ENCODE data around the gene ENO1.

Gene ENO1

GRCh38 chr1:8878698-8879463, 395 bp upstream of the ENO1 start:
- Histone ChIP-seq H3K36me3 (ENCODE audit: control insufficient read depth, insufficient read depth, low read length, severe bottlenecking) (peaks cover 25% of the 10 kb centered on the region), H3K9ac (ENCODE audit: low read length) (peak overlapping the region; percentile 100), H3K4me3 (ENCODE audit: low read length) (peak overlapping the region; percentile 98), H3K9me3 (ENCODE audit: control insufficient read depth, low read length) (no peaks in the 10 kb centered on the region), H3K4me1 (ENCODE audit: control insufficient read depth, insufficient read depth, low read length) (peaks cover 54% of the 10 kb centered on the region), H3K27me3 (replicated peaks; ENCODE audit: control insufficient read depth, insufficient read depth, low read length) (no peaks in the 10 kb centered on the region)
- peak; percentile 99 for DNase-seq (ENCODE audit: low read depth)

GRCh38 chr1:8876087-8876486, 2.4 kb downstream of the ENO1 start:
- DNase-seq (ENCODE audit: low read depth), result no peak
- no peaks in the 10 kb centered on the region for H3K9me3 ChIP-seq (ENCODE audit: control insufficient read depth, low read length)
- H3K36me3 ChIP-seq (ENCODE audit: control insufficient read depth, insufficient read depth, low read length, severe bottlenecking), result peaks cover 51% of the 10 kb centered on the region
- H3K9ac ChIP-seq (ENCODE audit: low read length), result peak overlapping the region; percentile 100
- H3K27me3 ChIP-seq (replicated peaks; ENCODE audit: control insufficient read depth, insufficient read depth, low read length), result no peaks in the 10 kb centered on the region
- peak overlapping the region; percentile 98 for H3K4me3 ChIP-seq (ENCODE audit: low read length)
- peaks cover 77% of the 10 kb centered on the region for H3K4me1 ChIP-seq (ENCODE audit: control insufficient read depth, insufficient read depth, low read length)

GRCh38 chr1:8875216-8875861, 3.1 kb downstream of the ENO1 start:
- no peak for DNase-seq (ENCODE audit: low read depth)
- Histone ChIP-seq H3K4me3 (ENCODE audit: low read length) (peak overlapping the region; percentile 98), H3K36me3 (ENCODE audit: control insufficient read depth, insufficient read depth, low read length, severe bottlenecking) (peaks cover 59% of the 10 kb centered on the region), H3K9me3 (ENCODE audit: control insufficient read depth, low read length) (no peaks in the 10 kb centered on the region), H3K27me3 (replicated peaks; ENCODE audit: control insufficient read depth, insufficient read depth, low read length) (no peaks in the 10 kb centered on the region), H3K9ac (ENCODE audit: low read length) (peak overlapping the region; percentile 100), H3K4me1 (ENCODE audit: control insufficient read depth, insufficient read depth, low read length) (peaks cover 77% of the 10 kb centered on the region)

GRCh38 chr1:8874230-8875201, 4.0 kb downstream of the ENO1 start:
- Histone ChIP-seq H3K27me3 (replicated peaks; ENCODE audit: control insufficient read depth, insufficient read depth, low read length) (no peaks in the 10 kb centered on the region), H3K36me3 (ENCODE audit: control insufficient read depth, insufficient read depth, low read length, severe bottlenecking) (peaks cover 67% of the 10 kb centered on the region), H3K4me3 (ENCODE audit: low read length) (peak overlapping the region; percentile 98), H3K9ac (ENCODE audit: low read length) (peak overlapping the region; percentile 100), H3K9me3 (ENCODE audit: control insufficient read depth, low read length) (no peaks in the 10 kb centered on the region), H3K4me1 (ENCODE audit: control insufficient read depth, insufficient read depth, low read length) (peaks cover 79% of the 10 kb centered on the region)
- DNase-seq (ENCODE audit: low read depth), result peak; percentile 22

GRCh38 chr1:8873506-8874229, 4.8 kb downstream of the ENO1 start:
- H3K27me3 ChIP-seq (replicated peaks; ENCODE audit: control insufficient read depth, insufficient read depth, low read length), result no peaks in the 10 kb centered on the region
- peaks cover 75% of the 10 kb centered on the region for H3K36me3 ChIP-seq (ENCODE audit: control insufficient read depth, insufficient read depth, low read length, severe bottlenecking)
- H3K4me1 ChIP-seq (ENCODE audit: control insufficient read depth, insufficient read depth, low read length), result peaks cover 81% of the 10 kb centered on the region
- peak; percentile 96 for DNase-seq (ENCODE audit: low read depth)
- peak overlapping the region; percentile 55 for H3K4me3 ChIP-seq (ENCODE audit: low read length)
- H3K9me3 ChIP-seq (ENCODE audit: control insufficient read depth, low read length), result no peaks in the 10 kb centered on the region
- H3K9ac ChIP-seq (ENCODE audit: low read length), result peak overlapping the region; percentile 55

- H3K4me1 ChIP-seq (ENCODE audit: control insufficient read depth, insufficient read depth, low read length), result peaks cover 81% of the 10 kb centered on the region
- no peaks in the 10 kb centered on the region for H3K27me3 ChIP-seq (replicated peaks; ENCODE audit: control insufficient read depth, insufficient read depth, low read length)
- DNase-seq (ENCODE audit: low read depth), result no peak
- H3K9me3 ChIP-seq (ENCODE audit: control insufficient read depth, low read length), result no peaks in the 10 kb centered on the region
- peak overlapping the region; percentile 54 for H3K4me3 ChIP-seq (ENCODE audit: low read length)
- H3K9ac ChIP-seq (ENCODE audit: low read length), result peak overlapping the region; percentile 55
- peaks cover 82% of the 10 kb centered on the region for H3K36me3 ChIP-seq (ENCODE audit: control insufficient read depth, insufficient read depth, low read length, severe bottlenecking)
These were observed 5.5 kb downstream of the ENO1 start for GRCh38 chr1:8873001-8873400.

- H3K27me3 ChIP-seq (replicated peaks; ENCODE audit: control insufficient read depth, insufficient read depth, low read length), result no peaks in the 10 kb centered on the region
- H3K9me3 ChIP-seq (ENCODE audit: control insufficient read depth, low read length), result no peaks in the 10 kb centered on the region
- H3K4me3 ChIP-seq (ENCODE audit: low read length), result no peak overlapping the region
- no peak for DNase-seq (ENCODE audit: low read depth)
- peak overlapping the region; percentile 55 for H3K9ac ChIP-seq (ENCODE audit: low read length)
- H3K4me1 ChIP-seq (ENCODE audit: control insufficient read depth, insufficient read depth, low read length), result peaks cover 80% of the 10 kb centered on the region
- peaks cover 92% of the 10 kb centered on the region for H3K36me3 ChIP-seq (ENCODE audit: control insufficient read depth, insufficient read depth, low read length, severe bottlenecking)
These were observed 6.5 kb downstream of the ENO1 start for GRCh38 chr1:8871965-8872399.

GRCh38 chr1:8871539-8871935, 6.9 kb downstream of the ENO1 start:
- no peaks in the 10 kb centered on the region for H3K27me3 ChIP-seq (replicated peaks; ENCODE audit: control insufficient read depth, insufficient read depth, low read length)

GRCh38 chr1:8870616-8871538, 7.6 kb downstream of the ENO1 start:
- Histone ChIP-seq H3K27me3 (replicated peaks; ENCODE audit: control insufficient read depth, insufficient read depth, low read length) (no peaks in the 10 kb centered on the region), H3K4me1 (ENCODE audit: control insufficient read depth, insufficient read depth, low read length) (peaks cover 70% of the 10 kb centered on the region), H3K36me3 (ENCODE audit: control insufficient read depth, insufficient read depth, low read length, severe bottlenecking) (peaks cover 97% of the 10 kb centered on the region), H3K9me3 (ENCODE audit: control insufficient read depth, low read length) (no peaks in the 10 kb centered on the region), H3K9ac (ENCODE audit: low read length) (peak overlapping the region; percentile 55), H3K4me3 (ENCODE audit: low read length) (no peak overlapping the region)
- DNase-seq (ENCODE audit: low read depth), result peak; percentile 10

More at GRCh38 chr1:8871539-8871935, 6.9 kb downstream of the ENO1 start:
- H3K4me1 ChIP-seq (ENCODE audit: control insufficient read depth, insufficient read depth, low read length), result peaks cover 77% of the 10 kb centered on the region
- no peak for DNase-seq (ENCODE audit: low read depth)
- peak overlapping the region; percentile 55 for H3K9ac ChIP-seq (ENCODE audit: low read length)
- H3K4me3 ChIP-seq (ENCODE audit: low read length), result no peak overlapping the region
- H3K9me3 ChIP-seq (ENCODE audit: control insufficient read depth, low read length), result no peaks in the 10 kb centered on the region
- peaks cover 97% of the 10 kb centered on the region for H3K36me3 ChIP-seq (ENCODE audit: control insufficient read depth, insufficient read depth, low read length, severe bottlenecking)

- H3K9ac ChIP-seq (ENCODE audit: low read length), result no peak overlapping the region
These were observed 8.4 kb downstream of the ENO1 start for GRCh38 chr1:8870103-8870502.

More at GRCh38 chr1:8870103-8870502, 8.4 kb downstream of the ENO1 start:
- Histone ChIP-seq H3K4me3 (ENCODE audit: low read length) (no peak overlapping the region), H3K36me3 (ENCODE audit: control insufficient read depth, insufficient read depth, low read length, severe bottlenecking) (peaks cover 97% of the 10 kb centered on the region), H3K4me1 (ENCODE audit: control insufficient read depth, insufficient read depth, low read length) (peaks cover 62% of the 10 kb centered on the region), H3K9me3 (ENCODE audit: control insufficient read depth, low read length) (no peaks in the 10 kb centered on the region), H3K27me3 (replicated peaks; ENCODE audit: control insufficient read depth, insufficient read depth, low read length) (no peaks in the 10 kb centered on the region)
- no peak for DNase-seq (ENCODE audit: low read depth)
